ENCODE data around the gene ATP1A2. TPM values are rescaled to one million over a fixed set of nuclear protein-coding genes. Genes with fewer than 3 reads are reported as not detected.

The ATP1A2 gene
- total RNA-seq, 1 donor from 2014 or later, result 5.6 TPM

- intact Hi-C loops (cut with DNase I), result no loop called here
- H3K27me3 ChIP-seq, result no peaks in the 10 kb centered on the region
- peaks cover 7% of the 10 kb centered on the region for H3K4me1 ChIP-seq
- TF ChIP-seq, protein P1, sequence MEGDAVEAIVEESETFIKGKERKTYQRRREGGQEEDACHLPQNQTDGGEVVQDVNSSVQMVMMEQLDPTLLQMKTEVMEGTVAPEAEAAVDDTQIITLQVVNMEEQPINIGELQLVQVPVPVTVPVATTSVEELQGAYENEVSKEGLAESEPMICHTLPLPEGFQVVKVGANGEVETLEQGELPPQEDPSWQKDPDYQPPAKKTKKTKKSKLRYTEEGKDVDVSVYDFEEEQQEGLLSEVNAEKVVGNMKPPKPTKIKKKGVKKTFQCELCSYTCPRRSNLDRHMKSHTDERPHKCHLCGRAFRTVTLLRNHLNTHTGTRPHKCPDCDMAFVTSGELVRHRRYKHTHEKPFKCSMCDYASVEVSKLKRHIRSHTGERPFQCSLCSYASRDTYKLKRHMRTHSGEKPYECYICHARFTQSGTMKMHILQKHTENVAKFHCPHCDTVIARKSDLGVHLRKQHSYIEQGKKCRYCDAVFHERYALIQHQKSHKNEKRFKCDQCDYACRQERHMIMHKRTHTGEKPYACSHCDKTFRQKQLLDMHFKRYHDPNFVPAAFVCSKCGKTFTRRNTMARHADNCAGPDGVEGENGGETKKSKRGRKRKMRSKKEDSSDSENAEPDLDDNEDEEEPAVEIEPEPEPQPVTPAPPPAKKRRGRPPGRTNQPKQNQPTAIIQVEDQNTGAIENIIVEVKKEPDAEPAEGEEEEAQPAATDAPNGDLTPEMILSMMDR (IDR thresholded peaks at IDR 0.05), result no peak
- ATAC-seq (no peak), DNase-seq (peak; percentile 53)
- no peak overlapping the region for H3K4me3 ChIP-seq
- H3K27ac ChIP-seq, result no peak overlapping the region
- H3K9me3 ChIP-seq, result no peaks in the 10 kb centered on the region
- H3K36me3 ChIP-seq, result no peaks in the 10 kb centered on the region
Measured at GRCh38 chr1:160128636-160129035, 13.1 kb downstream of the ATP1A2 start.

- H3K4me3 ChIP-seq, result no peak overlapping the region
- intact Hi-C loops (cut with DNase I), result no loop called here
- H3K27me3 ChIP-seq, result no peaks in the 10 kb centered on the region
- peaks cover 7% of the 10 kb centered on the region for H3K4me1 ChIP-seq
- H3K9me3 ChIP-seq, result no peaks in the 10 kb centered on the region
- H3K36me3 ChIP-seq, result no peaks in the 10 kb centered on the region
- ATAC-seq (no peak), DNase-seq (peak; percentile 28)
- TF ChIP-seq, protein P1 (IDR thresholded peaks at IDR 0.05), result no peak
- no peak overlapping the region for H3K27ac ChIP-seq
Measured at GRCh38 chr1:160129046-160129445, 13.5 kb downstream of the ATP1A2 start.

DNA sequence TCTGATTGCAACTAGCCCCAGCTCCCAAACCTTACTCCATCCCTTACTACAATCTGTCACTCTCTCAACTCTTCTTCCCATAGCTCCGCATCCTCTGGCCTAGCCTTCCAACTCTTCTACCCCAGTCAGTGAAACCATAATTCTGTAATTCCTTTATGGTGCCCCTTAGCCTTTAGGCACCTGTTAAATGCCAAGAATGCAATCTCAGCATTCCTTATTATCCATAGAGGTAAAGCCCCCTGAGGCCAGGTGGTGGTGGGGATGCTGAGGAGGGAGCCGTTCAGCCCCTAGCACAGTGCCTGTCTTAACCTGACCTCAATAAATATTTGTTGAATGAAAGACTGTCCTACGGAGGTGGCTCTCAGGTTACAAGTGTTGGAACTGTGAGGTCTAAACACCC lies 14.0 kb downstream of the ATP1A2 start:
- DNase-seq (peak; percentile 15), ATAC-seq (no peak)
- no peaks in the 10 kb centered on the region for H3K27me3 ChIP-seq
- no peaks in the 10 kb centered on the region for H3K36me3 ChIP-seq
- H3K4me1 ChIP-seq, result peaks cover 7% of the 10 kb centered on the region
- H3K4me3 ChIP-seq, result no peak overlapping the region
- H3K27ac ChIP-seq, result no peak overlapping the region
- TF ChIP-seq, protein P1 (IDR thresholded peaks at IDR 0.05), result no peak
- intact Hi-C loops (cut with DNase I), result no loop called here
- no peaks in the 10 kb centered on the region for H3K9me3 ChIP-seq

DNA sequence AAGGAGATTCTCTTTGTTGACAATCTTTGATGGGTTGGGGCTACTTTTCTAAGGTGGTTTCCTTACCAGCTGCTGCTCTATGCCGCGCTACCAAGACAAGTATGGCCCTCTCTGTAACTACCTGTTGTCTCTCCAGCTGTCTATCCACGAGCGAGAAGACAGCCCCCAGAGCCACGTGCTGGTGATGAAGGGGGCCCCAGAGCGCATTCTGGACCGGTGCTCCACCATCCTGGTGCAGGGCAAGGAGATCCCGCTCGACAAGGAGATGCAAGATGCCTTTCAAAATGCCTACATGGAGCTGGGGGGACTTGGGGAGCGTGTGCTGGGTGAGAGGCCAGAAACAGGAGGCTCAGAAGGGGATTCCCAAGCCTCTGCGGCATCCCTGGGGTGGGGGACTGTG lies 14.4 kb downstream of the ATP1A2 start:
- peaks cover 5% of the 10 kb centered on the region for H3K4me1 ChIP-seq
- ATAC-seq, result no peak

DNA sequence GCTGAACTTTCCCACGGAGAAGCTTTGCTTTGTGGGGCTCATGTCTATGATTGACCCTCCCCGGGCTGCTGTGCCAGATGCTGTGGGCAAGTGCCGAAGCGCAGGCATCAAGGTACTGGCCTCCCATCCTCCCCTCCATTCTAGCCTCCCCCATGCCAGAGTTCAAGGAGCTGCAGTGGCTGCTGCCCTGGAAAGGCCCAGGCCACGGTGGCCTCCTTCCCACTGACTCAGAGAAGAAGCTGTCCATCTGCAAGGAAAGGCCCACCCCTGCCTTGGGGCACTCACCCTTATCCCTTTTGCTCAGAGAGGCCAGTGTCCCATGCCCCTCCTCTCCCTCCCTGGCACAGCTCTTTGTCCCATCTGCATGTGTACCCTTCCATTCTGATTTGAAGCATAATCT lies 14.9 kb downstream of the ATP1A2 start:
- Histone ChIP-seq H3K4me3 (no peak overlapping the region), H3K9me3 (no peaks in the 10 kb centered on the region), H3K27ac (no peak overlapping the region), H3K4me1 (no peaks in the 10 kb centered on the region), H3K36me3 (no peaks in the 10 kb centered on the region), H3K27me3 (no peaks in the 10 kb centered on the region)
- TF ChIP-seq, protein P1 (IDR thresholded peaks at IDR 0.05), result no peak
- ATAC-seq (no peak), DNase-seq (peak; percentile 27)
- intact Hi-C loops (cut with DNase I), result no loop called here

More for the DNA sequence above, 14.4 kb downstream of the ATP1A2 start:
- no peaks in the 10 kb centered on the region for H3K9me3 ChIP-seq
- peak; percentile 39 for DNase-seq
- H3K36me3 ChIP-seq, result no peaks in the 10 kb centered on the region
- TF ChIP-seq, protein P1 (IDR thresholded peaks at IDR 0.05), result no peak
- no peak overlapping the region for H3K27ac ChIP-seq
- no peak overlapping the region for H3K4me3 ChIP-seq
- no peaks in the 10 kb centered on the region for H3K27me3 ChIP-seq
- intact Hi-C loops (cut with DNase I), result no loop called here

DNA sequence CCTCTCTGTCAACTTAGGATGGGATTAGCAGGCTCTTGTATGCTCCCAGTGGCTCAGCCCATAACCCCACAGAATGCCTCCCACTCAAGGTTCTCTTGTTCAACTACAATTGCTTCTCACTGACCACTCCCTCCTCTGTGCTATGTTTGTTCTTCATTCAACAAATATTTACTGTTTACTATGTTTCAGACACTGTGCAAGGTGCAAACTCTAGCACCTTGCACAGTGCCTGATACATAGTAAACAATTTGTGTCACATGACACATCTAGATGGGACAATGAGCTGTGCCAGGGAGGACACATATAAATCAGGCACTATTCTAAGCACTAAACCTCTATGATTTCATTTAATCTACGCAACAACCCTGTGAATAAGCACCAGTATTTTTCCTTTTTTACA lies 15.4 kb downstream of the ATP1A2 start:
- Histone ChIP-seq H3K27ac (no peak overlapping the region), H3K4me3 (no peak overlapping the region), H3K9me3 (no peaks in the 10 kb centered on the region), H3K27me3 (no peaks in the 10 kb centered on the region), H3K36me3 (no peaks in the 10 kb centered on the region), H3K4me1 (no peaks in the 10 kb centered on the region)
- TF ChIP-seq, protein P1 (IDR thresholded peaks at IDR 0.05), result no peak
- intact Hi-C loops (cut with DNase I), result no loop called here
- no peak for DNase-seq
- ATAC-seq, result no peak
